GM21723 (cell line): ENCODE results near the gene NAPA.
"Not testable (repeated sequence)": the region's sequence is repeated elsewhere in the genome, so short reads cannot be mapped to it uniquely, and the experiment has no call there.

Source experiments
- ATAC-seq: cut with Tn5 transposase; IDR thresholded peaks from one replicate; pipeline ENCODE4 v1.9.1; 2021; ENCODE audit warnings: mild to moderate bottlenecking, moderate library complexity; ENCODE audit not compliant: unreplicated experiment

NAPA gene

DNA sequence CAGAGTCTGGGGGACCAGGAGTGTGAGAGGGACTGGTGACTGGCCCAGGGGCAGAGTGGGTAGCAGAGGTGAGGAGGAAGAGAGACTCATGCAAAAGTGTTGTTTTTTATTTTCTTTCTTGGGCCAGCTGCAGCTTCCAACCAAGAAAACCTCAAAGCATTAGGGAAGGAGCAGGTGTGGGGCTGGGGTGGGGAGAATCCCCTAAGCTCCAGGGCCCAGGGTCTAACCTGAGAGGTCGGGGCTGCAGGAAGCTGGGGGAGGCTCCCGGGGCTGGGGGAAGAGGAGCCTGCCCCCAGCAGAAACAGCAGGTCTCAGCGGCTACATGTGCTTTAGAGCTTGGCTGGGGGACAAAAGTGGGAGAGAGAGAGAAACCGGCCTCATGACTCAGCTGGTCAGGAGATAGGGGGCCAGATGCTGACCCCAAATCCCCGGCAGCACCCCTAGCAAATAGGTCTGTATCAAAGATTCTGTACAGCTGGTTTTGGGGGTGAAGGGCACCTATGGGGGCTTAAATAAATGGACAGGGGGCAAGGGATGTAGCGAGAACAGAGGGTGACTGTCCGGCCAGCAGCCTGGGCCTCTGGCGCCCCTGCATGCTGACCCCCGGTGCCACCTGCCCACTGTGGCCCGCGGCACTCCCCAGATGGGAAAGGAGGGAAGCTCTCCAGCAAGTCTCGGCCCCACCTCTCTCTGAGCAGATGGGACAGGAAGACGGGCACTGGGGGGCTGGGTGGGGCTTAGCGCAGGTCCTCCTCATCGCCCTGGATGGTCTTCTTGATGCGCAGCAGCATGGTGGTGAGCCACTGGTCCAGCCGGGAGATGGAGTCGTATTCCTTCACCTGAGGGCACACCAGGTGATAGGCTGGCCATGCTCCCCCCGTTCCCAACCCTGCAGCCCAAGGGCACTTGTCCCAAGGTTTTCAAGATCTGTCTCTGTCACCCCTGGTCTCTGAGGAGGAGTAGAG is 27.0 kb downstream of the NAPA start:
- no peak for ATAC-seq

- ATAC-seq: no peak
Measured at GRCh38 chr19:47486900-47487299, 28.0 kb downstream of the NAPA start.

DNA sequence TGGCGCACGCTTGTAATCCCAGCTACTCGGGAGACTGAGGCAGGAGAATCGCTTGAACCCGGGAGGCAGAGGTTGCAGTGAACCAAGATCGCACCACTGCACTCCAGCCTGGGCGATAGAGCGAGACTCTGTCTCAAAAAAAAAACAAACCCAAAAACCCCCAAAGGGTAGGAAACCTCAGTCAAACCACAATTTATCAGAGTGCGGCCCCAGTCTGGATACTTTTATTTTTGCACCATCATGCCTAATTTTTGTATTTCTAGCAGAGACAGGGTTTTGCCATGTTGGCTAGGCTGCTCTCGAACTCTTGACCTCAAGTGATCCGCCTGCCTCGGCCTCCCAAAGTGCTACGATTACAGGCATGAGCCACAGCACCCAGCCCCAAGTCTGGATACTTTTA is 28.6 kb downstream of the NAPA start:
- ATAC-seq: not testable (repeated sequence)

DNA sequence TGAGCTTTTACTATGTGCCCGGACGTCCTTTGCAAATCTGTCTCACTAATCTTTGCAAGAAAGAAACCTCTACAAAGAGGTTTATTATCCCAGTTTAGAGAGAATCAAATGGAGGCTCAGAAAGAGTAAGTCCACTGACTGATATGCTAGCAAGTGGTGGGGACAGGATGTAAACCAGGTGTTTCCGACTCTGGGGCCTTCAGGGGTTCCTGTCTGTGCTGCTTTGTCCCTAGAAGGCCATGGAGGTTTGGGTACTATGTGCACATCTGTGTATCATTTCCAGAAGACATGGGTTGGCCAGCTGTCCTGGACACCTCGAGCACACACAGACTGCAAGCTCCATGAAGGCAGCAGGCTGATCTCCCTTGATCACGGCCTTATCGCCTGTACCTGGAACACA is 29.7 kb downstream of the NAPA start:
- no peak for ATAC-seq

DNA sequence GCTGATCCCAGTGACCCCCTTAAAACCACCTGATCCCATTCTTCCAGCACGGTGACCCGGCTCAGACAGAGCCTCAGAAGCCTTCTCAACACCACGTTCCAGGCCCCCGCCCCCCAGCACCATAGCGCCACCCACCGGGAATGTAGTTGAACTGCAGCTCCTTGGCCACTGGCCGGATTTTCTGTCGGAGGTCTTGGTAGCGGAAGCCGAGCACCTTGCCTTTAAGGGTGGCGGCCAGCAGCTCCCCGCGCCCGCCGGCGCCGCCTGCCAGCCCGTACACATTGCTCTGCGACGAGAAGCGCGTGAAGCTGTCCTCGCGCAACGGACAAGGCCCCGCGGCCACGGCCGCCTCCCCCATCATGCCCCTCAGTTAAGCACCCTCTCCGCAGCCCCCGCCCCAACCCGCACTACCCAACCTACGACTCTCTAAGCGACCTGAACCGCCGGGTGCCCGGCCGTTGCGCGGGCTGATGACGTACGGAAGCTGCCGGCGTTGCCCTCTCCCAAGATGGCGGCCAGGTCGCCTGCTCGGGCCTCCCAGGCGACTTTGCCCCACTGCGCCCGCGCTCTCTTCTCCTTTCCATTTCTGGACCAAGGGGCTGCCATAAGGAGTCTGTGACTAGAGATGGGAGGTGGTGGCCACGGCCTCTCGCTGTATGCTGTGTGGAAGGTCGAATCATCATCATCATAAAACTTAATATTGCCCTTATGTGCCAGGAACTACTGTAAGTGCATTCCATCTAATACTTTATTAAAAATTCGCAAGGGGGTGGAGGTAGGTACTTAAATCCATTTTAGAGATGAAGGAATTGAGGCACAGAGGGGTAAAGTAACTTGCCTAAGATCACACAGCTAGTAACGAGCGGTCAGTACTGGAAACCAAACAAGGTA is 30.8 kb downstream of the NAPA start, which contains the start of gene KPTN:
TSS of gene KPTN (minus strand) at position 420 of the 891 bp plus-strand sequence. CDS start at position 361, 59 bp downstream.
- peak; percentile 61 for ATAC-seq

DNA sequence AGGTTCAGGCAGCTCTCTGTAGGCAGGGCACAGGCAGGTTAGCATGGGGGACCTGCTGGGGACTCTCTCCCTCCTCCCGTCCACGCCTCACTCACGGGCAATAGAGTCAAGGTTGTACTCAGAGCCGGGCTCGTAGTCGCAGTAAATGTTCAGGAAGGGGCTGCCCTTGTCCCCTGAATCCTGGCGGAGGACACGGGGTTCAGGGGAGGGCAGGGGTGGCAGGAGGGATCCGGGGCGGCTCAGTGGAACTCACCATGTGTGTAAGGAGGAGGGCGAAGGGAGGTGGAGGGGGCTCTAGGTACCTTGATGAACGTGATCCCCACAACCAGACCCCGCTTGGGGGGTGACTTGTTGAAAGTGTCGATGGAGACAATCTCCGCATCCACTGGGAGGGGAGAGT is 31.7 kb downstream of the NAPA start:
- no peak for ATAC-seq

- ATAC-seq: no peak
Measured at GRCh38 chr19:47481460-47482052, 33.3 kb downstream of the NAPA start.

- no peak for ATAC-seq
Measured at GRCh38 chr19:47480658-47481057, 34.2 kb downstream of the NAPA start.

DNA sequence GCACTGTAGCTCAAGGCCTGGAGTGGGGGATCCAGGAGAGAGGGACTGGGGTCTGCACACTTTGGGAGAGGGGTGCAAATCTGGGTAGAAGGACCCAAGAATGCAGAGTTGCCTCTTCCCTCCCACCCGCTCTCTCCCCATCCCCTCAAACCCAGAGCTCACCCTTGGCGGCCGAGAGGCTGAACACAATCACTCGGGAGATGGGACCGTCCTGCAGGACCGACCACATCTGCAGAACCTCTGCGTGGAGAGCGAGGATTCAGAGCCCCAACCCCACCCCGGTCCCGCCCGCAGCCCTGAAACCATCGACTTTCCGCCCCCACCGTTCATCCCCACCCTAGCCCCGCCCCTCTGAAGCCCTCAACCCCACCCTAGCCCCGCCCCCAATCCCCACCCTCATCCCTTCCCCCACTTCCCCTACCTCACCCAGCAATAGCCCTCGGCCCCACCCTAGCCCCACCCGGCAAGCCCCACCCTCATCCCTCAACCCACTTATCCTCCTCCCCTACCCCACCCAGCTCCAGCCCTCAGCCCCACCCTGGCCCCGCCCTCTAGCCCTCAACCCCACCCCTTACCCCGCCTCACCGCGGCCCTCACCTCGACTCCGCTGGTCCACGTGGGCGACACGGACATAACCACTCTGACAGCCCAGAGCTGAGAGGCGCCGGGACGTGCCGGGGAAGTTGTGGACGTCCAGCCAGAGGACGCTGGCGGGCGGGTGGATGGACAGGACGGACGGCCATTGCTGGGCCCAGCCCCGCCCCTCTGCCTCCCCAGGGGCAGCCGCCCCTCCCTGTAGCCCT is 35.0 kb downstream of the NAPA start:
- ATAC-seq: no peak

GRCh38 chr19:47476438-47476972 is 38.4 kb downstream of the NAPA start:
- ATAC-seq: no peak

DNA sequence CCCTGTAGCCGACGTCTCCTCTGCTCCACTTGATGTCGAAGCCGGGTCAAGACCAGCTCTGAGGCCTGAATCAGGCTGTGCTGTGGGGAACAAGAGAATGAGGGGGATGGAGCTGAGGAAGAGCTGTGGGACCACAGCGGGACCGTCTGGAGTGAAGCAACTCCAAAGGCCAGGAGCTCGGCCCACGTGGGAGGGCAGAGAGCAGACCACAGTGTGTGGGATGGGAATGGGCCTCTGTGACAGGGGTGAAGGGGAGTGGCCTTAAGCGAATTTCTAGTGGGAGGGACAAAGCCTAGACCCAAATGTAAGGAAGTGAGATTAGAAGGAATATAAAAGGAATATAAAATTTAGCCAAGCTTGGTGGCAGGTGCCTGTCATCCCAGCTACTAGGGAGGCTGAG is 39.4 kb downstream of the NAPA start:
- no peak for ATAC-seq

GRCh38 chr19:47473336-47473735 is 41.5 kb downstream of the NAPA start:
- no peak for ATAC-seq

- ATAC-seq: no peak
Measured at GRCh38 chr19:47471733-47472457, 43.0 kb downstream of the NAPA start, which contains the start of gene SLC8A2. Gene SLC8A2 (minus strand): TSS chr19:47471893. CDS start chr19:47466403, 5,490 bp downstream.

- no peak for ATAC-seq
Measured at GRCh38 chr19:47471381-47471732, 43.5 kb downstream of the NAPA start.

DNA sequence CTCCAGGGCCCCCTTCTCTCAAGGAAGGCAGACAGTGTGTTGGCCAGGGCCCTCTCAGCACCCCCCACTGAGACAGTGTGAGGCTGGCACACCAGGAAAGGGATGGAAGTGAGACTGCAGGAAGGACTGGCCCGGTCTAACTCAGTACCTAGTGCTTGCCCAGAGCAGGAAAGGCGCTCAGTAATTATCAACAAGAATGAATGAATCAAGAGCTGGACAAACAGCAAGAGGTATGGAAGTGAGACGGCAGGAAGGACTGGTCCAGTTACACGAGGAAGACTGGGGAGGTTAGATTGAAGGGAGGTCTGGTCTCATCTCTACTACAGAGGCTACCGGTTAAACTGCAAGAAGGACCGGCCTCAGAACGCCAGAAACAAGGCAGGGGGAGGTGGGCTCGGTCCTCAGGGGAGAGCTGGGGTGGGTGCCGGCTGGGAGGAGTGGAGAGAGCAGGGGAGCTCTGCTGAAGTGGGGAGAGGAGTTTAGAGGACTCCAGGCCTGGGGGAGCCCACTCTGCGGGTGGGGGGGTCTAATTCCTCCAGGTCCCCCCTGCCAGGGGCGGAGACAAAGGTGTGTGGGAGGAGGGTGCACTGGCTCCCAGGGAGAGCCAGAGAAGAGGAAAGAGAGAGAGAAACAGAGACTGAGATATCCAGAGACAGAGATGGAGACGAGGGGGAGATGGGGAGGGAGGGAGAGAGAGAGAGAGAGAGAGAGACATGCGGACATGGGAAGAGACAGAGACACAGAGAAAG is 44.2 kb downstream of the NAPA start:
- ATAC-seq: no peak

- ATAC-seq: no peak
Measured at GRCh38 chr19:47469719-47470118, 45.1 kb downstream of the NAPA start.

DNA sequence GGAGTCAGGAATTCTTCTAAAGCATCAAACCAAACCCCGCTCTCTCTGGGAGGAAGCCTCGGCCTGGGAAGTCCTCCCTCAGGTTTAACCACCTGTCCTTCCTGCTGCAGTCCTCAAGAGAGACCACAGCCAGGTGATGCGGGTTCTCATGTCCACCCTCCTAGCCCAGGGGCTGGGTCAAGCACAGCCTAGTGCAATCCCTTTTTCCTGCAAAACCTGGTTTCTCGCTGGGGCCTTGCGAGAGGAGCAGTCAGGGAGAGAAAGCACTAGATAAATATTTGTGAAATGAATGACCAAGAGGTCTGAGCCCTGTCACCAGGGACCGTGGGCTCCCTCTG is 45.5 kb downstream of the NAPA start:
- ATAC-seq: no peak

DNA sequence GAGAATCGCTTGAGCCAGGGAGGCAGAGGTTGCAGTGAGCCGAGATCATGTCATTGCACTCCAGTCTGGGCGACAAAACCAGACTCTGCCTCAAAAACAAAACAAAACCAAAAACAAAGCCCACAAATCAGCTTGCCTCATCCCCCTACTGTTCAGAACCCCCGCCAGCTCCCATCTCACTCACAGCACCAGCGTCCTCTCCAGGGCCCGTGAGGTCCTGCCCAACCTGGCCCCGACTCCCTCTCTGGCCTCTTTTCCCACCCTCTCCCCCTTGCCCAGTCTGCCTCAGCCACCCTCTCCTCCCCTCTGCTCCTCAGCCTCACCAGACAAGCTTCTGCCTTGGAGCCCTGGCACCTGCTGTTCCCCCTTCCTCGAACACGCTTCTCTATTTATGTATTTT is 46.9 kb downstream of the NAPA start:
- ATAC-seq: no peak

GRCh38 chr19:47465957-47466356 is 48.9 kb downstream of the NAPA start:
- ATAC-seq: no peak
